Measurements from ENCODE around the gene LIME1.

LIME1 gene

GRCh38 chr20:63732118-63733095 is 4.1 kb upstream of the LIME1 start:
- no peak overlapping the region for H3K4me3 ChIP-seq (replicated peaks in 1 of 2; ENCODE audit: low read depth in 2 of 2, low read length in 2 of 2)
- no peak for DNase-seq (ENCODE audit: low read depth in 2 of 2)
- no peak for TF ChIP-seq CTCF (IDR thresholded peaks at IDR 0.05; ENCODE audit: low read depth, low read length)

GRCh38 chr20:63733117-63733516 is 3.3 kb upstream of the LIME1 start:
- DNase-seq (ENCODE audit: low read depth in 2 of 2) = no peak
- no peak for TF ChIP-seq CTCF (IDR thresholded peaks at IDR 0.05; ENCODE audit: low read depth, low read length)

GRCh38 chr20:63733579-63734081 is 2.8 kb upstream of the LIME1 start:
- no peak overlapping the region for H3K4me3 ChIP-seq (replicated peaks in 1 of 2; ENCODE audit: low read depth in 2 of 2, low read length in 2 of 2)
- no peak for TF ChIP-seq CTCF (IDR thresholded peaks at IDR 0.05; ENCODE audit: low read depth, low read length)

More at GRCh38 chr20:63733117-63733516, 3.3 kb upstream of the LIME1 start:
- no peak overlapping the region for H3K4me3 ChIP-seq (replicated peaks in 1 of 2; ENCODE audit: low read depth in 2 of 2, low read length in 2 of 2)

GRCh38 chr20:63734111-63734945 is 2.1 kb upstream of the LIME1 start:
- no peak for DNase-seq (ENCODE audit: low read depth in 2 of 2)
- no peak for TF ChIP-seq CTCF (IDR thresholded peaks at IDR 0.05; ENCODE audit: low read depth, low read length)
- H3K4me3 ChIP-seq (replicated peaks in 1 of 2; ENCODE audit: low read depth in 2 of 2, low read length in 2 of 2) = no peak overlapping the region

More at GRCh38 chr20:63733579-63734081, 2.8 kb upstream of the LIME1 start:
- DNase-seq (ENCODE audit: low read depth in 2 of 2) = no peak

- no peak for TF ChIP-seq CTCF (IDR thresholded peaks at IDR 0.05; ENCODE audit: low read depth, low read length)
- DNase-seq (ENCODE audit: low read depth in 2 of 2) = no peak
- H3K4me3 ChIP-seq (replicated peaks in 1 of 2; ENCODE audit: low read depth in 2 of 2, low read length in 2 of 2) = no peak overlapping the region
Measured at GRCh38 chr20:63734946-63735858, 1.3 kb upstream of the LIME1 start.

All from cardiac fibroblast (primary cell).